ENCODE measurements around the gene VKORC1.

The VKORC1 gene

DNA sequence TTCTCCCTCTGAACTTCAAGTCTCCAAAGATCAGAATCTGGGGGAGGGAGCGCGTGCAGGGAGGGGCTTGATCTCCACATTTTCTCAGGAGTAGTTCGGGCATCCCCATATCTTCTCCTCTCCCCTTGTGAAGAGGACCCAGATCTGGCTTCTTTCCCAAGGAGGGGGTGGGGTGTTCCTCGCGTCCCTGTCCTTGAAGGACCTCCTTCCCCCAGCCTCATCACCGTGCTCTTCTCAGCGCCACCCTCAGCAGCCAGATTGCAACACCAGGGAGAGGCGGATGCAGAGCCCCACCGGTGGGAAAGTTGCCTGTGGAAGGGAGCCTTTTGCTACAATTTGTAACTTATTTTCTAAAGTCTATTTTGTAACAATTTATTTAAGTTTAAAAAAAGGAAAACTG lies 11.5 kb downstream of the VKORC1 start:
- no peak for DNase-seq (ENCODE audit: low read depth in 3 of 3, low spot score in 1 of 3)

DNA sequence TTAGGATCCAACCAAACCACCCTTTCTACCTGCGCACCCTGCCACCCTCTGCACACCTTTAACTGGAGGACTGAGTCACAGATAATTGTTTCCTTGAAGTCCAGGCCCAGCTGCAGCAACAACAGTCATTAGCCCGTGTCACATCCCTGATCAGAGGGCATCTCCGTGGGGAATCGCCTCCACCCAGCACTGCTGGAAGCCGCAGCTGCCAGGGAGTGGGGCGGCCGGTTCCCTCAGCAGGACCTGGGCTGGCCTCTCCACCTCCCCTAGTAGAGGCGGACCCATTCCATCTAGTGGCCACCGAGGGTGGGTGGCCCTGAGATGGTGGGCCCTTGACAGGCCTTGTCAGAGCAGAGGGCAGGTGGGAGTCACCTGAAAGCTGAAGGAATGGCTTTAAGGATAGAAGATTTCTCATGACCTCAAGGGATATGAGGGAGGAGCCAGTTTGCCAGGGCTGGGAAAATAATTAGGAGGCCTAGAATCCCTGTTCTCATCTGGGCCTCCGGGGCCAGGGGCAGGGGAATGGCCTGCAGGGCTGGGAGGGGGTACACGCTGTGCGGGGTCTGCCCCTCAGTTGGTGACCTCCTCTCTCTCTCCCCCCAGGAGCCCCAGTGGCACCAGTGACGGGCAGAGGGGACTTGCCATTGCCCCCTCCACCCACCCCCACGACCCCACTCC lies 12.1 kb downstream of the VKORC1 start:
- no peak for DNase-seq (ENCODE audit: low read depth in 3 of 3, low spot score in 1 of 3)

DNA sequence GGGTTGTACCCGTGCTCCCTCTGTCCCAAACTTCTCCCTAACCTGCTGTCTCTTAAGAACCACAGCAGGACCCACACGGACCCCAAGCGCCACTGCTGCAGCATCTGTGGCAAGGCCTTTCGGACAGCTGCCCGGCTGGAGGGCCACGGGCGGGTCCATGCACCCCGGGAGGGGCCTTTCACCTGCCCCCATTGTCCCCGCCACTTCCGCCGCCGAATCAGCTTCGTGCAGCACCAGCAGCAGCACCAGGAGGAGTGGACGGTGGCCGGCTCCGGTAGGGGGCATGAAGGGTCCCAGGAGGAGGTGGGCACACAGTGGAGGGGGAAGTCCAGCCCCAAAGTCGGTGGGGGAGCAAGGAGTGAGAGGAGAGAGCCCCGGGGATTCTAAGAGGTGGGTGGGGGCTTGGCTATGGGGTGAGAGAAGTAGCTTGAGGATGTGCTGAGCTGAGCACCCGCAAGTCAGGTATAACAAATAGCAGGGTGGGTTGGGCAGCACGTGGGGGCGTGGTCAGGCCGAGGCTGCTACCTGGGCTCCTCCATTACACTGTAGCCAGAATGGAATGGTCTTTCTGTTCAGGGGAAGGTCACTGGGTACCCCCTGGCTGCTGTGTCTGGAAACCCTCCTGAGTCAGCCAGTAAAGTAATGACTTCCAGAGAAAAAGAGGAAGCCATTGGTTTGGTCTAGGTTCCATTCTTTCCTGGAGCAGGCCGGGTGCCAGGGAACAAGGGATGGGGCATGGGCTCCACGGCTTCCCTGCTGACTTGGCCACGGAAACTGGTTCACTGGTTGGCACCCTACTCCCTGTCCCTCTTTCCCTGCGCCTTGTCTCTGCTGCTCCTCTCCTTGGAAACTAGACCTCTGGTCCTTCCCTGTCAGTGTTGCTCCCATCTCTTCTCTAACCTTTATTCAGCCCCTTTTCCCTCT lies 12.9 kb downstream of the VKORC1 start:
- DNase-seq (ENCODE audit: low read depth in 3 of 3, low spot score in 1 of 3) = no peak

DNA sequence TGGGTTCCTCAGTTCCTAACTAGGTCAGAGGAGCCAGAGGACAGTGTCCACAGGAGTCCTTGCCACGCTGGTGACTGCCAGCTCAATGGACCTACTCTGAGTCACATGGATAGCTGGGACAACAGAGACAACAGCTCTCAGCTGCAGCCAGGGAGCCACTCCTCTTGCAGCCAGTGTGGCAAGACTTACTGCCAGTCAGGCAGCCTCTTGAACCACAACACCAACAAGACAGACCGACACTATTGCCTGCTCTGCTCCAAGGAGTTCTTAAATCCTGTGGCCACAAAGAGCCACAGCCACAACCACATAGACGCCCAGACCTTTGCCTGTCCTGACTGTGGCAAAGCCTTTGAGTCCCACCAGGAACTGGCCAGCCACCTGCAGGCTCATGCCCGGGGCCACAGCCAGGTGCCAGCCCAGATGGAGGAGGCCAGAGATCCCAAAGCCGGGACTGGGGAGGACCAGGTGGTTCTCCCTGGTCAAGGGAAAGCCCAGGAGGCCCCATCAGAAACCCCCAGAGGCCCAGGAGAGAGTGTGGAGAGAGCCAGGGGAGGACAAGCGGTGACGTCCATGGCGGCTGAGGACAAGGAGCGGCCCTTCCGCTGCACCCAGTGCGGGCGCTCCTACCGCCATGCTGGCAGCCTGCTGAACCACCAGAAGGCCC lies 13.7 kb downstream of the VKORC1 start:
- DNase-seq (ENCODE audit: low read depth in 3 of 3, low spot score in 1 of 3) = no peak

DNA sequence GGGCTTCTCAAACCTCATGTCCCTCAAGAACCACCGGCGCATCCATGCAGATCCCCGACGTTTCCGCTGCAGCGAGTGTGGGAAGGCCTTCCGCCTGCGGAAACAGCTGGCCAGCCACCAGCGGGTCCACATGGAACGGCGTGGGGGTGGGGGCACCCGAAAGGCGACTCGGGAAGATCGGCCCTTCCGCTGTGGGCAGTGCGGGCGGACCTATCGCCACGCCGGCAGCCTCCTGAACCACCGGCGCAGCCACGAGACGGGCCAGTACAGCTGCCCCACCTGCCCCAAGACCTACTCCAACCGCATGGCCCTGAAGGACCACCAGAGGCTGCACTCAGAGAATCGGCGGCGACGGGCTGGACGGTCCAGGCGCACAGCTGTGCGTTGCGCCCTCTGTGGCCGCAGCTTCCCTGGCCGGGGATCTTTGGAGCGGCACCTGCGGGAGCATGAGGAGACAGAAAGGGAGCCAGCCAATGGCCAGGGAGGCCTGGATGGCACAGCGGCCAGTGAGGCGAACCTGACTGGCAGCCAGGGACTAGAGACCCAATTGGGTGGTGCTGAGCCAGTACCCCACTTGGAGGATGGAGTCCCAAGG lies 14.5 kb downstream of the VKORC1 start:
- DNase-seq (ENCODE audit: low read depth in 3 of 3, low spot score in 1 of 3) = no peak

DNA sequence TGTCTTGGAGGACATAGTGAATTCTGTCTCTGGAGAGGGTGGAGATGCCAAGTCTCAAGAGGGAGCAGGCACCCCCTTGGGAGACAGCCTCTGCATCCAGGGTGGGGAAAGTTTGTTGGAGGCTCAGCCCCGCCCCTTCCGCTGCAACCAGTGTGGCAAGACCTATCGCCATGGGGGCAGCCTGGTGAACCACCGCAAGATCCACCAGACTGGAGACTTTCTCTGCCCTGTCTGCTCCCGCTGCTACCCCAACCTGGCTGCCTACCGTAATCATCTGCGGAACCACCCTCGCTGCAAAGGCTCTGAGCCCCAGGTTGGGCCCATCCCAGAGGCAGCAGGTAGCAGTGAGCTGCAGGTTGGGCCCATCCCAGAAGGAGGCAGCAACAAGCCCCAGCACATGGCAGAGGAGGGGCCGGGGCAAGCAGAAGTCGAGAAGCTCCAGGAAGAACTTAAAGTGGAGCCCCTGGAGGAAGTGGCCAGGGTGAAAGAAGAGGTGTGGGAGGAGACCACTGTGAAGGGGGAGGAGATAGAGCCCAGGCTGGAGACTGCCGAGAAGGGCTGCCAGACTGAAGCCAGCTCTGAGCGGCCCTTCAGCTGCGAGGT lies 15.2 kb downstream of the VKORC1 start:
- no peak for DNase-seq (ENCODE audit: low read depth in 3 of 3, low spot score in 1 of 3)

DNA sequence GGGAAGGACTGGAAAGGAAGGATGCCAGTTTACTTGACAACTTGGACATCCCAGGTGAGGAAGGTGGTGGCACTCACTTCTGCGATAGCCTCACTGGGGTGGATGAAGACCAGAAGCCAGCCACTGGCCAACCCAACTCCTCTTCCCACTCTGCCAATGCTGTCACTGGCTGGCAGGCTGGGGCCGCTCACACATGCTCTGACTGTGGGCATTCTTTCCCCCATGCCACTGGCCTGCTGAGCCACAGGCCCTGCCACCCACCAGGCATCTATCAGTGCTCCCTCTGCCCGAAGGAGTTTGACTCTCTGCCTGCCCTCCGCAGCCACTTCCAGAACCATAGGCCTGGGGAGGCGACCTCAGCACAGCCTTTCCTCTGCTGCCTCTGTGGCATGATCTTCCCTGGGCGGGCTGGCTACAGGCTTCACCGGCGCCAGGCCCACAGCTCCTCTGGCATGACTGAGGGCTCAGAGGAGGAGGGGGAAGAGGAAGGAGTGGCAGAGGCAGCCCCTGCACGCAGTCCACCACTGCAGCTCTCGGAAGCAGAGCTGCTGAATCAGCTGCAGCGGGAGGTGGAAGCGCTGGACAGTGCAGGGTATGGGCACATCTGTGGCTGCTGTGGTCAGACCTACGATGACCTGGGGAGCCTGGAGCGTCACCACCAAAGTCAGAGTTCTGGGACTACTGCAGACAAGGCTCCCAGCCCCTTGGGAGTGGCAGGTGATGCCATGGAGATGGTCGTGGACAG lies 15.8 kb downstream of the VKORC1 start:
- DNase-seq (ENCODE audit: low read depth in 3 of 3, low spot score in 1 of 3) = no peak

DNA sequence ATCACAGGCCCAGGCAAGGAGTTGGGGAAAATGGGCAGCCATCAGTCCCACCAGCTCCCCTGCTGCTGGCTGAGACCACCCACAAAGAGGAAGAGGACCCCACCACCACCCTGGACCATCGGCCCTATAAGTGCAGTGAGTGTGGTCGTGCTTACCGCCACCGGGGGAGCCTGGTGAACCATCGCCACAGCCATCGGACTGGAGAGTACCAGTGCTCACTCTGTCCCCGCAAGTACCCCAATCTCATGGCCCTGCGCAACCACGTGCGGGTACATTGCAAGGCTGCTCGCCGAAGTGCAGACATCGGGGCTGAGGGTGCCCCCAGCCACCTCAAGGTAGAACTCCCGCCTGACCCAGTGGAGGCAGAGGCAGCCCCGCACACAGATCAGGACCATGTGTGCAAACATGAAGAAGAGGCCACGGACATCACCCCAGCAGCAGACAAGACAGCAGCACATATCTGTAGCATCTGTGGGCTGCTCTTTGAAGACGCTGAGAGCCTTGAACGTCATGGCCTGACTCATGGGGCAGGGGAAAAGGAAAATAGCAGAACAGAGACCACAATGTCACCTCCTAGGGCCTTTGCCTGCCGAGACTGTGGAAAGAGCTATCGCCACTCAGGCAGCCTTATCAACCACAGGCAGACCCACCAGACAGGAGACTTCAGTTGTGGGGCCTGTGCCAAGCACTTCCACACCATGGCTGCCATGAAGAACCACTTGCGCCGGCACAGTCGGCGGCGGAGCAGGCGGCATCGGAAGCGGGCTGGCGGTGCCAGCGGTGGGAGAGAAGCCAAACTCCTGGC lies 16.8 kb downstream of the VKORC1 start:
- no peak for DNase-seq (ENCODE audit: low read depth in 3 of 3, low spot score in 1 of 3)

DNA sequence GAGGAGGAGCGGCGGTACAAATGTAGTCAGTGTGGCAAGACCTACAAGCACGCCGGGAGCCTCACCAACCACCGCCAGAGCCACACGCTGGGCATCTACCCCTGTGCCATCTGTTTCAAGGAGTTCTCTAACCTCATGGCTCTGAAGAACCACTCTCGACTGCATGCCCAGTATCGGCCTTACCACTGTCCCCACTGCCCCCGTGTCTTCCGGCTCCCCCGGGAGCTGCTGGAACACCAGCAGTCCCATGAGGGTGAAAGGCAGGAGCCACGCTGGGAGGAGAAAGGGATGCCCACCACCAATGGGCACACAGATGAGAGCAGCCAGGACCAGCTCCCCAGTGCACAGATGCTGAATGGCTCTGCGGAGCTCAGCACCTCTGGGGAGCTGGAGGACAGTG lies 17.6 kb downstream of the VKORC1 start:
- DNase-seq (ENCODE audit: low read depth in 3 of 3, low spot score in 1 of 3) = no peak

DNA sequence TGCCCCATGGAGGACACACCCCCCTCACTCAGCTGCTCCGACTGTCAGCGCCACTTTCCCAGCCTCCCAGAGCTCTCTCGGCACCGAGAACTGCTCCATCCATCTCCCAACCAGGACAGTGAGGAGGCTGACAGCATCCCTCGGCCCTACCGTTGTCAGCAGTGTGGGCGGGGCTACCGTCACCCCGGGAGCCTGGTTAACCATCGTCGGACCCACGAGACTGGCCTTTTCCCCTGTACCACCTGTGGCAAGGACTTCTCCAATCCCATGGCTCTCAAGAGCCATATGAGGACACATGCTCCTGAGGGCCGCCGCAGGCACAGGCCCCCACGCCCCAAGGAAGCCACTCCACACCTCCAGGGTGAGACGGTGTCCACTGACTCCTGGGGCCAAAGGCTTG lies 18.3 kb downstream of the VKORC1 start:
- no peak for DNase-seq (ENCODE audit: low read depth in 3 of 3, low spot score in 1 of 3)

DNA sequence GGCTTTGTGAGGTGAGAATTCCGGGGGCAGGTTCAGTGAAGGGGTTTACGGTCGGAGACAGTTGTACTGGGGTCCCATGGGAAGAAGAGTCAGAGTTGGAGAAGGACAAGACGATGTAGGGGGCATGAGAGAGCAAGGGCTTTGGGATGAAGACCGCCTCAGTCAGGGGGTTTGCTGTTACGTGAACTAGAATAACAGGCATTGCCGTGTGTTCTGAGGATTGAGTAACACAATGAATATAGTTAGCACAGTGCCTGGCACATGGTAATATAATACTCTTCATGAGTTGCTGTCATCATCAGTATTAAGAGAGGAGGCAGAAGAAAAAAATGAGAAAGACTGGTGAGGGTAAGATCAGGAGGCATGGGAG lies 19.8 kb downstream of the VKORC1 start:
- DNase-seq (ENCODE audit: low read depth in 3 of 3, low spot score in 1 of 3) = no peak

DNA sequence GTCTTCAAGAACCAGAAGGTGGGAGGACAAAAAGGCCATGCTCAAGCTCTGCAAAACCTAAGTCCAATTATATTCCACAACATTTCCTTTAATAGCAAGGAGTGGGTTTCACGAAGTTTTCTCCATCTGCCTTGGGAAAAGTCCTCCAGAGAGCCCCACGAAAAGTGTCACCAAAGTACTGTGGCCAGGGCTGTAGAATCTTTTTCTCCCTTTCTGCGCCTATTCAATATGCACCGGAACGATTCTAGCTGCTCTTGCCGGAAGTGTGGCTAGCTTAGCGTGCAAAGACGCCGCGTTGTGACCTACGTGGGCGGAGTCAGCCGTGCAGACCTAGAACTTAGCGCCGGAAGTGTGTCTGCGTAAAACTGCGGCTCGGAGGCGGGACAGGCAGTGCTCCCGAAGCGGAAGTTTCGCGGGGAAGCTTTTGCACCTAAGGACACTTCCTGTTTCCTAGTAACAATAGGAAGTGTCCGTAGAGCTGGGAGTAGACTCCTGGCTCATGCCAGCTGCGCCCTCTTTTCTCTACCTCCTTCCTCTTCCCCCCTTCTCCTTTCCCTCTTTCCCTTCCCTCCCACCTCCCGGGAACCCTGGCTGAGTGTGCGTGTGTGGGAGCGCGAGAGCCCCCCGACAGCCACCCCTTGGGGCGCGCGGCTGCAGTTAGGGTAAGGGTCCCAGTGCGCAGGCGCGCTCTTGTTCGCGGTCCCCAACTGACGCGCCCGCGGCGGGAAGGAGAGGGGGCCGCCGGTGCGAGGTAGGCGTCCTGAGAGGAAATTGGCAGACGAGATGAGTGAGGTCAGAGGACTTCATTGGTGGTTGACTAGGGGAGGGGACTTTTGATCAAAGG lies 20.4 kb downstream of the VKORC1 start, which contains the start of the genes ZNF646 and ZNF668:
Gene ZNF646 (plus strand): TSS at position 453 of the 844 bp plus-strand sequence. CDS start 1,903 bp downstream, outside the sequence.
Gene ZNF668 (minus strand): TSS at position 271 of the 844 bp plus-strand sequence. CDS start 9,781 bp downstream, outside the sequence.
- DNase-seq (ENCODE audit: low read depth in 3 of 3, low spot score in 1 of 3) = peak; percentile 87 to 94 (median 93)

DNA sequence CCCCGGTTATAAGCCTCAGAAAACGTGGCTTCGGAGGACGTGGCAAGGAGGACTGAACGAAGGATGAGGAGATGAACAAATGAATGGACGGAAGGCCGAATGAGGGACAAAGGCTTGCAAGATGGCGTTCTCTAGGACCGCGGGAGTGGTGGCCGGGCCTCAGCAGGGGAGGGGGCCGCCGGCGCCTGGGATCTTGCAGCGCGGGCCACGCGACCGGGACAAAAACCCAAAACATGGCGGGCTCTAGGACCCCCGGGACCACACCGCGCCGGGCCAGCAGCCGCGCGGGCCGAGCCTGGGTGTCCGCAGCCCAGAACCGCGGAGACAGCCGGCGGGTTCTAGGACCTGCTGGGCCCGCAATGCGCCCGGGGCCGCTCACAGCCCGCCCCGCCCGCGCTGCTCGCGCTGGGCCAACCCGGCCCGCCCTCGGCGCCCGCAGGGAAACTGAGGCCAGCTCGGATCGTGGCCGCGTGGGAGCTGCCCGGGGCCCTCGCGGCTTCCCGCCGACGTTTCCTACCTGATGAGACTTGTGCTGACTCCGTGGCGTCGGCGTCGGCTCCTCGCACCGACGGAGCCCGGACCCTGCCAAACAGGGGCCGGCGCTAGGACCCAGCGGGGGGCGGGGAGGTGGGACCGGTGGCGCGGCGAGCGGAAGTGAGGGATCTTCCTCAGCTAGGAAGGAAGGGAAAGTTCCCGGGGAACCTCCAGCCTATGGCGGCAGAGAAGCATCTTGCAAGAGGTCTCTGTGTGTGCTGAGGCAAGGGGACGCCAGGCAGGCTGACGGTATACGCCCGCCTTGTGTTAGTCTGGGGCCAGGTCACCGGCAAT lies 21.2 kb downstream of the VKORC1 start:
- peak; percentile 56 to 85 (median 59) for DNase-seq (ENCODE audit: low read depth in 3 of 3, low spot score in 1 of 3)

DNA sequence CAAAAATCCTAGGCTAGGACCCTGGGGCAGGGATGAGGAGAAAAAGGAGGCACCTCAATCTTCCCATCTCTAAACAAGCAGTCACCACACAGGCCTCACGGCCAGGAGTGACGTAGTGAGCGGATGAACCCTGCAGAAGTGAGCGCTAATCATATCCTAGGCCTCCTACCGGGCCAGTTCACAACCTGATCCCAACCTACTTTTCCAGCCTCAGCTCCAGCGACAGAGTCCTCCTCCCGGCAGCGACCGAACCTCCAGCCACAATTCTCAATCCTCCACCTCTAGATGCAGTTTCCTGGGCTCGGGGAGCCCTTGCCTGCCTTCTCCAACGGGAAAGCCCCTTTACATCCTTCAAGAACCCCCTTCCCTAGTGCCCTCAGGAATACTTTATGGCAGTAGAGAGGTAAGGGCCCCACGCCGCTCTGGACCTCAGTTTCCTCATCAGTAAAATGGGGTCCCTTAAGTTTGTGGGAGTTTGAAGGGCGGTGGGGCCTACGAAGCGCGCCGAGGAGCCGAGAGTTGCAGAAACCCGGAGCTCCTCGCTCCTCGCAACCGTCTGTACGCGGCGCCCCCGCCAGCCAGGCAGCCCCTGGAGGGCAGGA lies 22.0 kb downstream of the VKORC1 start:
- no peak for DNase-seq (ENCODE audit: low read depth in 3 of 3, low spot score in 1 of 3)

DNA sequence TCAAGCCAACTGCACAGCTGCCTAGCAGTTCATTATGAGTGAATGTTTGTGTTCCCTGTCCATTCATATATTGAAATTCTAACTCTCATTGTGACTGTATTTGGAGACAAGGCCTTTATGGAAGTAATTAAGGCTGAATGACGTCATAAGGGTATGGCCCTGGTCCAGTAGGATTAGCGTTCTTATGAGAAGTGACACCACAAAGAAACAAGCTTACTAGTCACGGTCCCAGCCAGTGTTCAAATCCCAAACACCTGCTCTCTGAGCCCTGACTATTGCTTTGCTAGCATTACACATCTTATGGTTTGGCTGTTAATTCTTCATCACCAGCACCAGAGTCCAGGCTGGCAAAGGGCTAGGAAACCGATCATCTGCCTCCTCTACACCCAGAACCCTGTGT lies 22.7 kb downstream of the VKORC1 start:
- no peak for DNase-seq (ENCODE audit: low read depth in 3 of 3, low spot score in 1 of 3)

DNA sequence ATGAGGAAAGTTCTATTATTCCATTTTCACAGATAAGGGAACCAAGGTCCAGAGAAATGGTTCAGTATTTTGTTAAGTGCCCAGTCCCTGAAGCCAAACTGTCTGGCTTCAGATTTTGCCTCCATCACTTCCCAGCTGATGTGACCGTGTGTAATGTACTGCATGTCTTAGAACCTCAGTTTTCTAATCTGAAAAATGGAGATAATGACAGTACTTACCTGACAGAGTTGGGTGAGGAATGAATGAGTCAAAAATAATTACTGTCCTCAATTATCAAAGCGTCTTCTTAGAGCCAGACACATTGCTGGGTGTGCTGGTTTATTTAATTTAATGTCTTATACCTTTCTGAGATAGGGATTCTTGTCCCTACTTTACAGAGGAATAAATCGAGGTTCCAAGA lies 27.3 kb downstream of the VKORC1 start:
- DNase-seq (ENCODE audit: low read depth in 3 of 3, low spot score in 1 of 3) = no peak

DNA sequence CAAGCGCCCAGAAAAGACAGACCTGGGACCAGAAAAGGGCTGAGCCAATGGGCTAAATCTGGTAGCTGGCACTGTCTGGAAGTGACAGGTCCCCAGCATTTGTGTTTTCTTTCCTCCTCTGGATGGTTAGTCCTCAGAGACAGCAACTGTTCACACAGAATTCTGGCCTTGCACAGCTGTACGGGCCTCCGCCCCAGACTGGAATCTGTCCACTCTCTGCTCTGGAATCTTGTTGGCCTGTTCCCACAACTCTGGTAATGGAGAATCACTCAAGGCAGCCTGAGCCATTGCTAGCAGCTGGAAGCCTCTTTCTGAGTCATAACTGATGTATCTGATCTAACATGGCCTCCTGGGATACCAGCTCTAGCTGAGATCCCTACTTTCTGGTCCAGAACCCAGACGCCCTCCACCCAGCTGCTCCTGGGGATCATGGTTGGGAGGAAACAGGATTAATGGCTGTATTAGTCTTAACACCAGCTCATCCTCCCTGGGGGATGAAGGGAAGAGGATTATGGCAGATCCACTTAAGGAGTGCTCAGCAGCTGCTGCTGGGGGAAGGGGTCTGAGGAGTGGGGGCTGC lies 29.6 kb downstream of the VKORC1 start:
- DNase-seq (ENCODE audit: low read depth in 3 of 3, low spot score in 1 of 3) = no peak

Measured in stimulated activated CD4-positive, alpha-beta T cell treated with anti-CD3 and anti-CD28 coated beads, TNF-alpha, amount 100 ng/mL, for 1 hour (primary cell).